SU-DHL-6 (cell line): ENCODE results near the gene WDR59.
A peak's percentile ranks its signal among the peaks of the same experiment; 100 is the strongest.

Experiments used
- H2AFZ ChIP-seq: fragments of 200-600 bp; sonication (generic); 2 replicates; pipeline ENCODE4 v1.6.1; 2014; ENCODE audit warnings: low read depth, mild to moderate bottlenecking, moderate library complexity, mixed read lengths, antibody characterized with exemption, low read length; ENCODE audit not compliant: severe bottlenecking
- H3F3A ChIP-seq: fragments of 200-600 bp; shearing (Covaris generic); 2 replicates; pipeline ENCODE4 v1.6.0; 2016; ENCODE audit warnings: antibody characterized with exemption, mild to moderate bottlenecking; ENCODE audit not compliant: insufficient read depth
- H3K27ac ChIP-seq: fragments of 200-600 bp; sonication (generic); 2 replicates; pipeline ENCODE4 v1.5.1; 2016; ENCODE audit warnings: low read depth, mild to moderate bottlenecking, low read length, moderate library complexity, mixed read lengths
- H3K27me3 ChIP-seq: fragments of 200-600 bp; sonication (generic), shearing (Covaris generic); 2 replicates; pipeline ENCODE4 v1.6.0; 2014; ENCODE audit warnings: mild to moderate bottlenecking, low read length
- H3K36me3 ChIP-seq: fragments of 200-600 bp; sonication (generic); 2 replicates; pipeline ENCODE4 v1.6.1; 2014; ENCODE audit warnings: mild to moderate bottlenecking, low read length, mixed read lengths
- H3K4me2 ChIP-seq: fragments of 300-600, 200-600 bp; shearing (Covaris generic), sonication (generic); 2 replicates; pipeline ENCODE4 v1.6.0; 2014; ENCODE audit warnings: low read length, low read depth, mild to moderate bottlenecking; ENCODE audit not compliant: poor library complexity, severe bottlenecking
- H3K4me3 ChIP-seq: fragments of 200-600 bp; sonication (generic); 2 replicates; pipeline ENCODE4 v1.5.1; 2014; ENCODE audit warnings: antibody characterized with exemption, low read length, mild to moderate bottlenecking, mixed read lengths; ENCODE audit not compliant: insufficient read depth, poor library complexity, severe bottlenecking
- H3K79me2 ChIP-seq: fragments of 200-600 bp; sonication (generic); 2 replicates; pipeline ENCODE4 v1.6.1; 2014; ENCODE audit warnings: mild to moderate bottlenecking, low read length, moderate library complexity; ENCODE audit not compliant: insufficient read depth
- H3K9ac ChIP-seq: fragments of 200-600 bp; sonication (generic); 2 replicates; pipeline ENCODE4 v1.7.0; 2014; ENCODE audit warnings: mild to moderate bottlenecking, low read length
- H3K9me2 ChIP-seq: fragments of 200-600 bp; sonication (generic); replicated peaks from 2 replicates; pipeline ENCODE4 v1.6.1; 2014; ENCODE audit warnings: low read length; ENCODE audit not compliant: insufficient read depth
- H3K9me3 ChIP-seq: fragments of 200-600 bp; sonication (generic); 2 replicates; pipeline ENCODE4 v1.6.1; 2014; ENCODE audit warnings: low read length, mixed read lengths; ENCODE audit not compliant: insufficient read depth
- H4K20me1 ChIP-seq: fragments of 200-600 bp; sonication (generic); 2 replicates; pipeline ENCODE4 v1.6.1; 2014; ENCODE audit warnings: low read depth, mild to moderate bottlenecking, antibody characterized with exemption, low read length, moderate library complexity, mixed read lengths
- EZH2phosphoT487 ChIP-seq: fragments of 200-600 bp; sonication (generic), shearing (Covaris generic); conservative IDR thresholded peaks from 2 replicates; pipeline ENCODE4 v1.6.1; 2018; ENCODE audit warnings: mild to moderate bottlenecking, antibody characterized with exemption, low read length, moderate library complexity, mixed read lengths
- TF ChIP-seq, protein P1 (sequence below): fragments of 200-600 bp; sonication (generic); IDR thresholded peaks from one replicate; pipeline ENCODE4 v1.5.1; 2017; ENCODE audit warnings: antibody characterized with exemption, mild to moderate bottlenecking, low read length, moderate library complexity; ENCODE audit not compliant: insufficient read depth, poor library complexity, severe bottlenecking

WDR59 gene

DNA sequence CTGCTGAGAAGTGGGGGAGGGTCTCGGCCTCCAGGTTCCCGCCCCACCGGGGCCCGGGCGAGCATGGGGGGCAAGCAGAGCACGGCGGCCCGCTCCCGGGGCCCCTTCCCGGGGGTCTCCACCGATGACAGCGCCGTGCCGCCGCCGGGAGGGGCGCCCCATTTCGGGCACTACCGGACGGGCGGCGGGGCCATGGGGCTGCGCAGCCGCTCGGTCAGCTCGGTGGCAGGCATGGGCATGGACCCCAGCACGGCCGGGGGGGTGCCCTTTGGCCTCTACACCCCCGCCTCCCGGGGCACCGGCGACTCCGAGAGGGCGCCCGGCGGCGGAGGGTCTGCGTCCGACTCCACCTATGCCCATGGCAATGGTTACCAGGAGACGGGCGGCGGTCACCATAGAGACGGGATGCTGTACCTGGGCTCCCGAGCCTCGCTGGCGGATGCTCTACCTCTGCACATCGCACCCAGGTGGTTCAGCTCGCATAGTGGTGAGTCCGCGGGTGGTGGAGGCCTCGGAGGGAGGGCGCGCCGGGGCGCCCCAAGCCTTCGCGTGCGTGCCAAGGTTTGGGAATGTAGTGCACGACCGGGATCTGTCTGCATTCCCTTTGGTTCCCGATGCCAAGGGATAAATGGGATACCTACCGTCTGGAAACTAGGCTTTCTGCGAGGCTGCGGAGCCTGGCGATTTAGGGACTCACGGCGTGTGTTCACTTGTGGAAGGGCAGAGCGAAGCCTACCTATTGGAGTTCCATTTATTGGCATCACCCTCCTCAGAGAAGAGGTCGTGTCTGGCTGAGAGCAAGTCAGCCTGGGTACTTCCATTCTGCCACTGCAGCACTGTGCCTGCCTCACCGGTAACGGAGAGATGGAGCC lies 14.9 kb upstream of the WDR59 start:
- Histone ChIP-seq H3K9me3 (no peaks in the 10 kb centered on the region), H3K9me2 (no peaks in the 10 kb centered on the region), H3K27ac (no peak overlapping the region), H3K27me3 (no peaks in the 10 kb centered on the region), H2AFZ (peak overlapping the region; percentile 42), H3K36me3 (no peaks in the 10 kb centered on the region), H3K79me2 (peaks cover 8% of the 10 kb centered on the region; the same call in 1 of the 2 replicates), H4K20me1 (no peaks in the 10 kb centered on the region), H3K9ac (peak overlapping the region; percentile 72), H3K4me2 (peak overlapping the region; percentile 80), H3K4me3 (peak overlapping the region; percentile 87), H3F3A (peaks cover 12% of the 10 kb centered on the region; the same call in 1 of the 2 replicates)
- TF ChIP-seq EZH2phosphoT487, result no peak
- TF ChIP-seq, protein P1, sequence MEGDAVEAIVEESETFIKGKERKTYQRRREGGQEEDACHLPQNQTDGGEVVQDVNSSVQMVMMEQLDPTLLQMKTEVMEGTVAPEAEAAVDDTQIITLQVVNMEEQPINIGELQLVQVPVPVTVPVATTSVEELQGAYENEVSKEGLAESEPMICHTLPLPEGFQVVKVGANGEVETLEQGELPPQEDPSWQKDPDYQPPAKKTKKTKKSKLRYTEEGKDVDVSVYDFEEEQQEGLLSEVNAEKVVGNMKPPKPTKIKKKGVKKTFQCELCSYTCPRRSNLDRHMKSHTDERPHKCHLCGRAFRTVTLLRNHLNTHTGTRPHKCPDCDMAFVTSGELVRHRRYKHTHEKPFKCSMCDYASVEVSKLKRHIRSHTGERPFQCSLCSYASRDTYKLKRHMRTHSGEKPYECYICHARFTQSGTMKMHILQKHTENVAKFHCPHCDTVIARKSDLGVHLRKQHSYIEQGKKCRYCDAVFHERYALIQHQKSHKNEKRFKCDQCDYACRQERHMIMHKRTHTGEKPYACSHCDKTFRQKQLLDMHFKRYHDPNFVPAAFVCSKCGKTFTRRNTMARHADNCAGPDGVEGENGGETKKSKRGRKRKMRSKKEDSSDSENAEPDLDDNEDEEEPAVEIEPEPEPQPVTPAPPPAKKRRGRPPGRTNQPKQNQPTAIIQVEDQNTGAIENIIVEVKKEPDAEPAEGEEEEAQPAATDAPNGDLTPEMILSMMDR, result no peak

DNA sequence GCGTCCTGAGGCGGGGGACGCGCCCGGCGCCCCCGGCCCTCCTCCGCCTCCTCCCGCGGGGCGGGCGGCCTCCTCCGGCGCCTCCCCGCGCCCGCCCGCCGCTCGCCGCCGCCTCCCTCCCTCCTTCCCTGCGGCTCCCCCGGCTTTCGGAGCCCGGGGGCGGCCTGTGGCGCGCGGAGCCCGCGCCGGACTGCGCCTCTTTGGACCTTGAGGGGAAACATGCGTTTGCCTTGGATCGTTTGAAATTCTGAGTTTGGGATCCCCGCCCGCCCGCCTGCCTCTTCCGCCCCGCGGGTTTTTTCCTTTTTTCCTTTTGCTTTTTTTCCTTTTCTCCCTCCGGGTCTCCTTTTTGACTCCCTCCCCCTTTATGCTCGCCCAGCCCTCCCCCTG lies 14.3 kb upstream of the WDR59 start:
- Histone ChIP-seq H3K27me3 (no peaks in the 10 kb centered on the region), H3K9me2 (no peaks in the 10 kb centered on the region), H3K36me3 (no peaks in the 10 kb centered on the region), H3K9ac (peak overlapping the region; percentile 72), H3K27ac (no peak overlapping the region), H3K4me2 (peak overlapping the region; percentile 80), H3F3A (peaks cover 12% of the 10 kb centered on the region; the same call in 1 of the 2 replicates), H2AFZ (peak overlapping the region; percentile 42), H3K9me3 (no peaks in the 10 kb centered on the region), H3K79me2 (peaks cover 8% of the 10 kb centered on the region; the same call in 1 of the 2 replicates), H3K4me3 (peak overlapping the region; percentile 87), H4K20me1 (no peaks in the 10 kb centered on the region)
- TF ChIP-seq, protein P1, result no peak
- no peak for TF ChIP-seq EZH2phosphoT487

DNA sequence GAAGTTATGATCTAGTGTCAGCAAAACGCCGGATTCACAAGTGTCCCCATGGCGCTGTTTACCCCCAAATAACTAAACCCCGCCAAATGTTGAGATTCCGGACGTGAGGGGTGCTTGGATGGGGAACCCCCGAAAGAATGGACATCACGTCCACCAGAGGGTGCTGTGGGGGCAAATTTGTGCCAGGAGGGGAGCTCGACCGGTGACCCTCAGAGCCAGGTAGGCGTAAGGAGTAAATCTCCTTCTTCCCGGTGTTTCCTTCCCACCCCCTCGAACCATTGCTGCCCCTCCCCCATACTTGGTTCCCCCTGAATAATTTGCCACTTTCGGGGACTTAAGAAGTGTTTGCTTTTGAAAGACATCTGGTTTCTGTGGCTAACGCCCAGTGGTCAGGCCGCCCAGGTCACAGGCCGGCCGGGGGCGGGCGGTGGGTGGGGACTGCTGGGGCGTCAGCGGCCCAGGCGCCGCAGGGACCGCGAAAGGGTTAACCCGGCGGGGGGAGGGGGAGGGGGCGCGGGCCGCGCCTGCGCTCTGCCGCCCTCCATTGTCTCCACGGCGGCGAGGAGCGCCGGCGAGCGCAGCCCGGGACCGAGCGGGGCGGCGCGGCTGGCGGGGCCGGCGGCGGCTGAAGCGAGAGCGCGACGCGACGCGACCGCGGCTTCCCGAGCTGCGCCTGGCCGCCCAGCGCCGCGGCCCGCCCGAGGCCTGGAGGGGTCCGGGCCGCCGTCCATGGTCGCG lies 13.7 kb upstream of the WDR59 start, which contains the start of gene ZNRF1:
Gene ZNRF1, plus strand, starts transcription at position 544 of the 738 bp plus-strand sequence. CDS start 648 bp downstream, outside the sequence.
- H4K20me1 ChIP-seq, result no peaks in the 10 kb centered on the region
- H3K79me2 ChIP-seq, result peaks cover 8% of the 10 kb centered on the region; the same call in 1 of the 2 replicates
- peak within 1 kb of the TSS; percentile 4; the same call in 1 of the 2 replicates for H3K27ac ChIP-seq
- no peaks in the 10 kb centered on the region for H3K9me3 ChIP-seq
- no peaks in the 10 kb centered on the region for H3K36me3 ChIP-seq
- peak within 1 kb of the TSS; percentile 77 for H2AFZ ChIP-seq
- H3F3A ChIP-seq, result peaks cover 12% of the 10 kb centered on the region; the same call in 1 of the 2 replicates
- no peaks in the 10 kb centered on the region for H3K9me2 ChIP-seq
- no peak for TF ChIP-seq EZH2phosphoT487
- TF ChIP-seq, protein P1, result peak; percentile 77
- H3K9ac ChIP-seq, result peak within 1 kb of the TSS; percentile 72
- H3K27me3 ChIP-seq, result no peaks in the 10 kb centered on the region
- peak within 1 kb of the TSS; percentile 80 for H3K4me2 ChIP-seq
- H3K4me3 ChIP-seq, result peak within 1 kb of the TSS; percentile 87
